Suppressor macrophage treated with lipopolysaccharide for 1 hour (primary cell): ENCODE data around the gene MED22.
"Not testable (repeated sequence)": the region's sequence is repeated elsewhere in the genome, so short reads cannot be mapped to it uniquely, and the experiment has no call there.

ENCODE experiments used
- DNase-seq, 3 donors: peaks; one replicate each; pipeline ENCODE4 v3.0.0-alpha.2; 2020 to 2022

MED22 gene

GRCh38 chr9:133347985-133348717 lies at the start of gene MED22, which contains the start of gene RPL7A:
TSS of gene MED22 (minus strand) at chr9:133348131. CDS start at chr9:133346662, 1,469 bp downstream.
TSS of gene RPL7A (plus strand) at chr9:133348218. CDS start at chr9:133348244, 26 bp downstream.
- peak; percentile 97 to 99 (median 99) for DNase-seq

GRCh38 chr9:133397370-133397769 lies 49.4 kb upstream of the MED22 start:
- DNase-seq: peak in 1 of 3 donors; percentile 6

- peak in 2 of 3 donors; percentile 17 to 35 for DNase-seq
Measured at GRCh38 chr9:133396952-133397351, 49.0 kb upstream of the MED22 start.

- peak in 1 of 3 donors; percentile 3 for DNase-seq
Measured at GRCh38 chr9:133394687-133395271, 46.8 kb upstream of the MED22 start.

GRCh38 chr9:133393399-133393798 lies 45.5 kb upstream of the MED22 start:
- no peak for DNase-seq

GRCh38 chr9:133392308-133392707 lies 44.4 kb upstream of the MED22 start:
- not testable (repeated sequence) for DNase-seq

- DNase-seq: not testable (repeated sequence)
Measured at GRCh38 chr9:133391449-133391848, 43.5 kb upstream of the MED22 start.

- DNase-seq: peak in 1 of 3 donors; percentile 4
Measured at GRCh38 chr9:133390713-133391112, 42.8 kb upstream of the MED22 start.

GRCh38 chr9:133389562-133389961 lies 41.6 kb upstream of the MED22 start:
- peak in 1 of 3 donors; percentile 16 for DNase-seq

- peak in 1 of 3 donors; percentile 9 for DNase-seq
Measured at GRCh38 chr9:133389025-133389557, 41.2 kb upstream of the MED22 start.

GRCh38 chr9:133387680-133388079 lies 39.7 kb upstream of the MED22 start:
- DNase-seq: no peak

- DNase-seq: no peak
Measured at GRCh38 chr9:133386338-133386737, 38.4 kb upstream of the MED22 start.

- DNase-seq: no peak
Measured at GRCh38 chr9:133385452-133385851, 37.5 kb upstream of the MED22 start.

GRCh38 chr9:133384736-133385321 lies 36.9 kb upstream of the MED22 start:
- DNase-seq: no peak

GRCh38 chr9:133383438-133383837 lies 35.5 kb upstream of the MED22 start:
- DNase-seq: no peak

- DNase-seq: no peak
Measured at GRCh38 chr9:133382507-133383141, 34.7 kb upstream of the MED22 start.

- DNase-seq: no peak
Measured at GRCh38 chr9:133380734-133381133, 32.8 kb upstream of the MED22 start.

- no peak for DNase-seq
Measured at GRCh38 chr9:133379153-133380086, 31.5 kb upstream of the MED22 start.

- no peak for DNase-seq
Measured at GRCh38 chr9:133378408-133378962, 30.6 kb upstream of the MED22 start.

GRCh38 chr9:133377721-133378216 lies 29.8 kb upstream of the MED22 start:
- DNase-seq: no peak

GRCh38 chr9:133377280-133377679 lies 29.3 kb upstream of the MED22 start:
- DNase-seq: not testable (repeated sequence)
